Measurements from ENCODE around the gene ELF3.
A peak's percentile ranks its signal among the peaks of the same experiment; 100 is the strongest.
"Not testable (repeated sequence)": the region's sequence is repeated elsewhere in the genome, so short reads cannot be mapped to it uniquely, and the experiment has no call there.

The ELF3 gene

GRCh38 chr1:202009326-202010179, 834 bp upstream of the ELF3 start:
- DNase-seq: peak; percentile 94

DNA sequence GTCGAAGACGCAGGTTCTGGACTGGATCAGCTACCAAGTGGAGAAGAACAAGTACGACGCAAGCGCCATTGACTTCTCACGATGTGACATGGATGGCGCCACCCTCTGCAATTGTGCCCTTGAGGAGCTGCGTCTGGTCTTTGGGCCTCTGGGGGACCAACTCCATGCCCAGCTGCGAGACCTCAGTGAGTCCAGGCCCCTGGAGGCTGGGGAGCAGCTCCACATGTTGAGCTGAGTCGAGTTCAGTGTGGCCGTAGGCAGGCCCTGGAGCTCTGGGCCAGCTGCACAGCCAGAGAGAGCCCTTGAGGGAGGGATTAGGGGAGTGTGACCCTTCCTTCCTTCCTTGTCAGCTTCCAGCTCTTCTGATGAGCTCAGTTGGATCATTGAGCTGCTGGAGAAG, 1.6 kb downstream of the ELF3 start:
- no peak for DNase-seq

- no peak for DNase-seq
These were observed 2.4 kb downstream of the ELF3 start for GRCh38 chr1:202012544-202013478.

DNA sequence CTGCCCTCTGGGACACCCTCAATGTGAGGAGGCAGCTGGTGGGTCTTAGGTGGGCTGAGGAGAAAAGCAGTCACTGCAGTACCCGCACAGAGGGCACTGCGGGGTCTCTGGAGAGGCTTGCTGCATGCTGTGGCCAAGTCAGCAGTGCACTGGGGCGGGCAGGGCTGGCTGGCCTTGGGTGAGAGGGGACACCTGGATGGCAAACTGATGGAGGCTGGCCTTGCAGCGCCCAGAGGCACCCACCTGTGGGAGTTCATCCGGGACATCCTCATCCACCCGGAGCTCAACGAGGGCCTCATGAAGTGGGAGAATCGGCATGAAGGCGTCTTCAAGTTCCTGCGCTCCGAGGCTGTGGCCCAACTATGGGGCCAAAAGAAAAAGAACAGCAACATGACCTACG, 3.2 kb downstream of the ELF3 start:
- DNase-seq: no peak

GRCh38 chr1:202014060-202014459, 3.7 kb downstream of the ELF3 start:
- DNase-seq: no peak

- DNase-seq: no peak
These were observed 4.7 kb downstream of the ELF3 start for GRCh38 chr1:202014915-202015661.

DNA sequence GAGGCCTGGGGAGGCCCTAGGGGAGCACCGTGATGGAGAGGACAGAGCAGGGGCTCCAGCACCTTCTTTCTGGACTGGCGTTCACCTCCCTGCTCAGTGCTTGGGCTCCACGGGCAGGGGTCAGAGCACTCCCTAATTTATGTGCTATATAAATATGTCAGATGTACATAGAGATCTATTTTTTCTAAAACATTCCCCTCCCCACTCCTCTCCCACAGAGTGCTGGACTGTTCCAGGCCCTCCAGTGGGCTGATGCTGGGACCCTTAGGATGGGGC, 5.2 kb downstream of the ELF3 start:
- DNase-seq: no peak

- DNase-seq: no peak
These were observed 5.8 kb downstream of the ELF3 start for GRCh38 chr1:202016022-202016810.

- no peak for DNase-seq
These were observed 6.7 kb downstream of the ELF3 start for GRCh38 chr1:202016811-202017748.

GRCh38 chr1:202017749-202018467, 7.5 kb downstream of the ELF3 start:
- DNase-seq: peak; percentile 63

DNA sequence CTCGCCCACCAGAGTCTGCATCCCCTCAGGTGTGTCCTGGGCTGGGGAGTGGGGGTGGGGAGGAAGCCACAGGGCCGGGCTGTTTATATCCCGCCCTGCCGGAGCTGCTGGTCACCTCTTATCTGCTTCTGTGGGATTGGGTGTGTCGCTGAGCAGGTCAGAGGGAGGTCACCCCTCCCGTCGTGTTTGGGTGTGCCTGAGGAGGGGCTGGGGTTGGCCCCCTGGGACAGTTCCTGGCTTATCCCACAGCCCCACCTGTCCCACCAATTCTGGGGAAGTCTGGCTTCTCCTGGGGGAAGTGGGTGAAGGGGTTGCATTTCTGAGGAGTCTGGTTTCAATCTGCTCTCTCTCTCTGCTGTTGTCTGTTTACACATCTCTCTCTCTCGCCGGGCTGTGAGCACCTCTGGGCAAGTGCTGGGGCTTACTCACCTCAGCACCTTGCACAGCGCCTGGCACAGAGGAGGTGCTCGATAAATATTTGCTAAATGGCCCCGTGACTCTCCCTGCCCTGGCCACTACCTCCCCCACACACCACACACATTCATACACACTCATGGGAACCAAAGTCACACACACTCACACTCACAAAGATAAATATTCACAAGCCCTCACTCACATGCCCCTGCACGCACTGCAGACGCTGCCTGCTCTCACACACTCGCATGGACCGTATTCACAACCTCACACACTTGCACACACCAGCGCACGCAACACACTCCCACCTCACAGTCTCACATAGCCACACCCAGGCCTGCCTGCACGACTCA, 8.3 kb downstream of the ELF3 start:
- peak; percentile 58 for DNase-seq

DNA sequence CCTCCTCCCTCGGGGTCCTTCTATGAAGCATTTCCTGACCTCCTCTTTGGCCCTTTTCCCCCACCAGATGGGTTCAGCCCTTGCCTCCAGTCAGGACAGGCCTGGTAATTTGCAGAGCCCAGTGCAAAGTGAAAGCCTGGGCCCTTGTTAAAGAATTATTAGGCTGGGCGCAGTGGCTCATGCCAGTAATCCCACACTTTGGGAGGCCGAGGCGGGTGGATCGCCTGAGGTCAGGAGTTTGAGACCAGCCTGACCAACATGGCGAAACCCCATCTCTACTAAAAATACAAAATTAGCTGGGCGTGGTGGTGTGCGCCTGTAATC, 8.8 kb downstream of the ELF3 start:
- not testable (repeated sequence) for DNase-seq

GRCh38 chr1:202023001-202023433, 12.6 kb downstream of the ELF3 start:
- no peak for DNase-seq

GRCh38 chr1:202029171-202029665, 18.8 kb downstream of the ELF3 start:
- no peak for DNase-seq

DNA sequence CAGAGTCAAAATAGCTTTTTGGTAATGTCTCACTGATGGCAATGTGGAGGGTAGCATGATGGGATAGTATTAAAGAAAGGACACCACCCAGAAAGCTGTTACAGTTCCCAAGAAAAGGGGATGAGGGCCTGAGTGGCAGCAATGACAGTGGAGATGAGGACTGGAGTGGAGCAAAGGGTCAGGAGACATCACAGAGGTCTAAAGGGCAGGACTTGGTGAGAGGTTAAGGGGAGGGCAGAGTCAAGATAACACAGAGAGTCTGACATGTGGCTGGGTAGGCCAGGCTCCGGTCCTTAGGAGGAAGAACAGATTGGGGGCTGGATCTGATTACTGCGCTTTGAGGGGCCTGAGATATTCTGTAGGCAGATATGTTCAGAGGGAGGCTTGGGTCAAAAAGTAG, 19.3 kb downstream of the ELF3 start:
- no peak for DNase-seq

- DNase-seq: no peak
These were observed 21.4 kb downstream of the ELF3 start for GRCh38 chr1:202031796-202032195.

DNA sequence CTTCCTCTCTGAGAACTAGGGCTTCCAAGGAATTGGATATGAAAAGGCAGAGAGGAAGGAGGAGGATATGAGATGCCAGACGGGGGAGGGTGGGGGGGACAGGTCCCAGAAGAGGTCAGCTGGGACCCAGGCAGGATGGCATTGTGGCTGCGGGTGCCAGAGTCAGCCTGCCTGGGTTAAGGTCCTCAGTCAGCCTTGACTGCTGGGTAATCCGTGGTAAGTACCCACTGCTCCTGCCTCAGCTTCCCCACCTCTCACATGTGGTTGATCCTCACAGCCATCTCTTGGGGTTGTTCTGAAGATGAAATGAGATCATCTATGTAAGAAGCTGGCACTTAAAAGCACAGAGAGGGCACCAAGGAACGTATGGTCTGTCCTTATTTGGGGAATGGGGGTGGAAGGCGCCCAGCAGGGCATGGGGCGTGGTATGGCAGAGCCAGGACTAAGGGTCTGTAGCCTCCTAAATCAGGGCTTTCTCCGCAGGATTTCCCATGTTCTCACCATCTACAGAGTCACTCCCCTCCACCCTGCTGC, 23.8 kb downstream of the ELF3 start:
- no peak for DNase-seq

GRCh38 chr1:202034683-202035462, 24.5 kb downstream of the ELF3 start:
- DNase-seq: peak; percentile 95

All from NCI-H82 (cell line).